Measurements from ENCODE around the gene ELAVL1.

Gene ELAVL1

DNA sequence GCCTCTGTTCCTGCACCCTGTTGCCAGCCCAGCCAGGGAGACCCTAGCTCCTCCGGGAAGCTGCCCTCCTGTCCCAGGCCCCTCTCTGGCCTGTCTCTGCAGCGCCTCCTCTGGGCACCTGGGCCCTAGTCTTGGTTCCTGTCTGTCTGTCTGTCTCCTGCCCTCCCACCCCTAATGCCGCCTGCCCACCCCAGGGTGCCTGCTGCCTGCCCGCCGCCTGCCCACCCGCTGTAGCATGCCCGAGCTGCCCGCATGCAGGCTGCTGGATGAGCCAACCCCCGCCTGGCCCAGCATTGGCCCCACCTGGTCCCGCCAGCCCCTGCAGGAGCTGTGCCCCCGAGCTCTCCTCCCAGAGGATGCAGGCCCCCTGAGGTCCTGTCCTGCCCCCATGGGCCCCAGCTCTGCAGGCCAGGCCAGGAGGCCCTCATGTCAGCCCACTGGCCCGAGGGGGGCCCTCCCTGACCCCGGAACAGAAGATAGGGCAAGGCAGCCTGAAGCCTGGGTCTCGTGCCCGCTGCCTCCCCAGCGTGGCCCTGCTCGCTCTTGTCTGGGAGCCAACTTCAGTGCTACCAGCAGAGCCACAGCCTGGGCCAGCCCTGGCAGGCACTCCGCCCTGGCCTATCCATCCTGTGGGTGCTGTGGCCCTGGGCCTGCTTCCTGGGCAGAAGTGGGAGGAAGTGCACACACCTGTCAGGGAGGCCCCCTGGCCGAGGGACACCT, 96.5 kb downstream of the ELAVL1 start:
- DNase-seq, result no peak

Data from HCEC 1CT (cell line).